H1 (cell line): ENCODE measurements around the gene KLF13. TPM values are rescaled to one million over a fixed set of nuclear protein-coding genes. Genes with fewer than 3 reads are reported as not detected.

ENCODE experiments used
- CTCF ChIA-PET: fragments of 300-600 bp; sonication (Branson Sonifier 250); formaldehyde crosslinking; loops from one replicate; lab custom pipeline; 2021; ENCODE audit not compliant: partially characterized antibody; lab: Charles Lee
- POLR2A ChIA-PET: fragments of 300-600 bp; sonication (Branson Sonifier 250); formaldehyde crosslinking; loops from one replicate; lab custom pipeline; 2021; ENCODE audit warnings: inconsistent platforms; ENCODE audit not compliant: partially characterized antibody; lab: Charles Lee
- DNase-seq, 2 experiments: peaks; one replicate each; pipeline versions ENCODE4 v3.0.0 to v3.0.0-alpha.2; 2010 to 2022; ENCODE audit warnings: low spot score in 2 of 2, low read depth in 1 of 2, mixed read lengths in 1 of 2
- FAIRE-seq: peaks from 2 replicates; lab custom pipeline; 2011; peaks lifted over from hg19 to GRCh38; lab: Jason Lieb, UNC
- H2AFZ ChIP-seq: 2 replicates; pipeline ENCODE4 v1.8.1; 2012; ENCODE audit warnings: low read length, inconsistent platforms
- H2AK5ac ChIP-seq: 2 replicates; pipeline ENCODE4 v1.6.1; 2013; ENCODE audit warnings: low read depth, low read length
- H2BK120ac ChIP-seq: replicated peaks from 2 replicates; pipeline ENCODE3; 2013; ENCODE audit warnings: low read depth, low read length, inconsistent platforms
- H2BK12ac ChIP-seq: 2 replicates; pipeline ENCODE4 v1.6.1; 2013; ENCODE audit warnings: low read depth, low read length
- H2BK15ac ChIP-seq: 2 replicates; pipeline ENCODE4 v1.6.1; 2013; ENCODE audit warnings: low read length
- H2BK20ac ChIP-seq: 2 replicates; pipeline ENCODE4 v1.6.1; 2013; ENCODE audit warnings: low read length
- H2BK5ac ChIP-seq: 2 replicates; pipeline ENCODE4 v1.6.1; 2013; ENCODE audit warnings: low read depth, low read length
- H3K14ac ChIP-seq: 2 replicates; pipeline ENCODE4 v1.6.1; 2013; ENCODE audit warnings: inconsistent platforms; ENCODE audit not compliant: insufficient read length
- H3K18ac ChIP-seq: 2 replicates; pipeline ENCODE4 v1.6.1; 2013; ENCODE audit warnings: low read length; ENCODE audit errors: extremely low read depth
- H3K23ac ChIP-seq: 2 replicates; pipeline ENCODE4 v1.6.1; 2013; ENCODE audit warnings: inconsistent platforms; ENCODE audit not compliant: insufficient read length
- H3K23me2 ChIP-seq: 2 replicates; pipeline ENCODE4 v1.6.1; 2013; ENCODE audit warnings: low read depth, low read length
- H3K27ac ChIP-seq: 2 replicates; pipeline ENCODE4 v1.6.1; 2011; ENCODE audit warnings: low read depth, low read length, inconsistent platforms
- H3K27me3 ChIP-seq, 4 experiments: replicated peaks in 1 of 4; 1 replicate in 1 of 4; 2 replicates in 3 of 4; pipeline versions ENCODE4 v1.6.1 to v1.8.1; 2011 to 2013; ENCODE audit warnings: low read length in 3 of 4, mild to moderate bottlenecking in 3 of 4, inconsistent platforms in 2 of 4, mixed read lengths in 2 of 4, moderate library complexity in 1 of 4; ENCODE audit not compliant: control insufficient read depth in 3 of 4, insufficient read depth in 3 of 4; ENCODE audit errors: extremely low read depth in 1 of 4
- H3K36me3 ChIP-seq, 4 experiments: 2 replicates each; pipeline versions ENCODE4 v1.6.1 to v1.8.1; 2011 to 2013; ENCODE audit warnings: mild to moderate bottlenecking in 4 of 4, low read length in 3 of 4, moderate library complexity in 2 of 4, control low read depth in 1 of 4, inconsistent platforms in 1 of 4; ENCODE audit not compliant: insufficient read depth in 4 of 4, control insufficient read depth in 2 of 4
- H3K4ac ChIP-seq: replicated peaks from 2 replicates; pipeline ENCODE3; 2013; ENCODE audit warnings: low read length, low read depth, mixed read lengths, inconsistent platforms; ENCODE audit not compliant: insufficient read length
- H3K4me1 ChIP-seq, 4 experiments: replicated peaks in 1 of 4; 1 replicate in 1 of 4; 2 replicates in 3 of 4; pipeline versions ENCODE4 v1.6.1 to v1.8.1; 2011 to 2013; ENCODE audit warnings: low read length in 3 of 4, inconsistent platforms in 2 of 4, mixed read lengths in 1 of 4; ENCODE audit not compliant: insufficient read depth in 4 of 4, control insufficient read depth in 3 of 4
- H3K4me2 ChIP-seq, 2 experiments: 2 replicates each; pipeline versions ENCODE4 v1.6.1 to v1.8.1; 2011 to 2013; ENCODE audit warnings: low read depth in 2 of 2, low read length in 2 of 2, control low read depth in 1 of 2, inconsistent platforms in 1 of 2, mild to moderate bottlenecking in 1 of 2; ENCODE audit not compliant: insufficient read depth in 1 of 2
- H3K4me3 ChIP-seq, 4 experiments: fragments of 200-600, 300-600 bp in 1 of 4; sonication (generic), shearing (Covaris generic), sonication (Bioruptor Twin) in 1 of 4; 2 replicates each; pipeline versions ENCODE4 v1.5.1 to v1.8.1; 2011 to 2016; ENCODE audit warnings: low read length in 4 of 4, low read depth in 3 of 4, control low read depth in 2 of 4, inconsistent platforms in 2 of 4, mild to moderate bottlenecking in 2 of 4, mixed read lengths in 1 of 4, moderate library complexity in 1 of 4; ENCODE audit not compliant: insufficient read depth in 2 of 4; ENCODE audit errors: extremely low read depth in 1 of 4
- H3K56ac ChIP-seq: replicated peaks from 2 replicates; pipeline ENCODE3; 2013; ENCODE audit warnings: low read depth, mild to moderate bottlenecking, mixed read lengths, low read length, inconsistent platforms; ENCODE audit not compliant: insufficient read length
- H3K79me1 ChIP-seq: 2 replicates; pipeline ENCODE4 v1.6.1; 2013; ENCODE audit warnings: low read depth, low read length, control low read depth
- H3K79me2 ChIP-seq, 2 experiments: 2 replicates each; pipeline versions ENCODE4 v1.6.1 to v1.8.1; 2012 to 2013; ENCODE audit warnings: low read length in 2 of 2, mild to moderate bottlenecking in 2 of 2, inconsistent platforms in 1 of 2; ENCODE audit not compliant: insufficient read depth in 2 of 2, control insufficient read depth in 1 of 2
- H3K9ac ChIP-seq, 4 experiments: replicated peaks in 1 of 4; 1 replicate in 1 of 4; 2 replicates in 3 of 4; pipeline versions ENCODE4 v1.6.1 to v1.8.1; 2011 to 2013; ENCODE audit warnings: low read depth in 3 of 4, low read length in 3 of 4, control low read depth in 2 of 4, mild to moderate bottlenecking in 2 of 4, moderate library complexity in 2 of 4, inconsistent platforms in 1 of 4; ENCODE audit errors: extremely low read depth in 1 of 4
- H3K9me3 ChIP-seq, 2 experiments: 2 replicates each; pipeline versions ENCODE4 v1.6.1 to v1.8.1; 2012 to 2013; ENCODE audit warnings: mild to moderate bottlenecking in 2 of 2, moderate library complexity in 2 of 2, control low read depth in 1 of 2, inconsistent platforms in 1 of 2, low read depth in 1 of 2, low read length in 1 of 2, mixed read lengths in 1 of 2; ENCODE audit not compliant: insufficient read depth in 2 of 2
- H4K20me1 ChIP-seq, 2 experiments: replicated peaks in 1 of 2; 2 replicates each; pipeline versions ENCODE3 to v1.8.1; 2011 to 2013; ENCODE audit warnings: inconsistent platforms in 2 of 2, low read length in 2 of 2, mild to moderate bottlenecking in 1 of 2; ENCODE audit not compliant: insufficient read depth in 2 of 2, control insufficient read depth in 1 of 2
- H4K5ac ChIP-seq: 2 replicates; pipeline ENCODE4 v1.6.1; 2013; ENCODE audit warnings: low read length, low read depth, mixed read lengths, inconsistent platforms; ENCODE audit not compliant: insufficient read length
- H4K8ac ChIP-seq: 2 replicates; pipeline ENCODE4 v1.8.0; 2013; ENCODE audit warnings: mild to moderate bottlenecking, moderate library complexity, low read length, inconsistent platforms; ENCODE audit not compliant: insufficient read depth; ENCODE audit errors: extremely low read depth
- H4K91ac ChIP-seq: replicated peaks from 2 replicates; pipeline ENCODE3; 2013; ENCODE audit warnings: low read length, mixed read lengths, inconsistent platforms; ENCODE audit not compliant: insufficient read length
- CEBPB ChIP-seq: IDR thresholded peaks from 2 replicates; pipeline ENCODE4 v1.6.1; 2012; ENCODE audit warnings: low read depth, low read length
- EP300 ChIP-seq, 2 experiments: IDR thresholded peaks; 1 replicate in 1 of 2; 2 replicates in 1 of 2; pipeline ENCODE4 v1.6.1; 2011 to 2012; ENCODE audit warnings: low read depth in 2 of 2, low read length in 2 of 2, mild to moderate bottlenecking in 2 of 2, borderline replicate concordance in 1 of 2, inconsistent platforms in 1 of 2, moderate library complexity in 1 of 2
- RAD21 ChIP-seq, 2 experiments: IDR thresholded peaks in 1 of 2; conservative IDR thresholded peaks in 1 of 2; 2 replicates each; pipeline ENCODE4 v1.6.1; 2011; ENCODE audit warnings: low read depth in 2 of 2, low read length in 2 of 2, improper control_type of control experiment in 1 of 2, inconsistent platforms in 1 of 2, mild to moderate bottlenecking in 1 of 2, moderate library complexity in 1 of 2
- TAF7 ChIP-seq: optimal IDR thresholded peaks from 2 replicates; pipeline ENCODE3; 2011; ENCODE audit warnings: low read depth, mild to moderate bottlenecking, inconsistent platforms, low read length, moderate library complexity, borderline replicate concordance
- WGBS, 2 experiments: shearing (Covaris generic) in 1 of 2; methylation state at CpG; one replicate each; pipeline versions ENCODE4 v1.1.6 to v1.1.7; 2013 to 2015; ENCODE audit warnings: low lambda C conversion rate in 2 of 2, mixed read lengths in 2 of 2, inconsistent platforms in 1 of 2, low coverage in 1 of 2, missing lambda C conversion rate in 1 of 2; ENCODE audit not compliant: insufficient replicate concordance in 2 of 2, insufficient coverage in 1 of 2, insufficient read length in 1 of 2; ENCODE audit errors: extremely low coverage in 1 of 2, missing lambda C conversion rate in 1 of 2; 5-methylcytosine and 5-hydroxymethylcytosine counted together
- polyA plus RNA-seq, 7 experiments: library from polyadenylated mRNA; depleted of rRNA in 3 of 7; stranded (reverse) in 5 of 7; unstranded in 2 of 7; fragments of >200 nt in 5 of 7; fragments of 200-250 nt in 2 of 7; gene quantifications; 1 replicate in 5 of 7; 2 replicates in 1 of 7; 4 replicates in 1 of 7; pipeline versions ENCODE4 v1.2.1 to v1.2.3, GENCODE V29; 2011 to 2013; ENCODE audit warnings: missing spikeins in 2 of 7, mixed read lengths in 2 of 7
- total RNA-seq: library from RNA; stranded (reverse); fragmentation: NEBNext Ultra II Directional; extraction: Animal tissue kit (Norgen Biotek cat#: 25700); gene quantifications from 2 replicates; pipeline ENCODE4 v1.2.1, GENCODE V29; 2021
- TF ChIP-seq, protein P1 (sequence below), 3 experiments: IDR thresholded peaks; 1 replicate in 2 of 3; 2 replicates in 1 of 3; pipeline versions ENCODE4 v1.5.1 to v1.6.1; 2011; ENCODE audit warnings: low read length in 3 of 3, mild to moderate bottlenecking in 3 of 3, inconsistent platforms in 2 of 3, low read depth in 1 of 3, moderate library complexity in 1 of 3; ENCODE audit not compliant: insufficient read depth in 1 of 3; ENCODE audit errors: control extremely low read depth in 1 of 3
- TF ChIP-seq, protein P2 (sequence below): IDR thresholded peaks from 2 replicates; pipeline ENCODE4 v1.6.1; 2011; ENCODE audit warnings: low read depth, mild to moderate bottlenecking, low read length; ENCODE audit not compliant: insufficient read depth
- TF ChIP-seq, protein P3 (sequence below): IDR thresholded peaks from 2 replicates; pipeline ENCODE4 v1.6.1; 2012; ENCODE audit warnings: inconsistent platforms

KLF13 gene
- total and polyA plus RNA-seq, 2 of the 8 experiments (the other 6 are each of a cell fraction or from before 2014, with no cell fraction given): 18.3 to 33.4 TPM

GRCh38 chr15:31365655-31366127 is 39.1 kb downstream of the KLF13 start:
- no peak overlapping the region; the same call in 1 of the 2 replicates for H2BK5ac ChIP-seq
- H2AFZ ChIP-seq: no peak overlapping the region; the same call in 1 of the 2 replicates
- H2BK12ac ChIP-seq: peak overlapping the region; percentile 68; the same call in 1 of the 2 replicates
- no peak overlapping the region for H3K27ac ChIP-seq
- H3K23ac ChIP-seq: no peak overlapping the region
- H3K79me1 ChIP-seq: peaks cover 19% of the 10 kb centered on the region
- no peak overlapping the region for H3K4ac ChIP-seq
- peak overlapping the region; percentile 83 for H3K18ac ChIP-seq
- H2BK120ac ChIP-seq: peak overlapping the region; percentile 48
- peak; percentile 44 to 78 for DNase-seq
- ChIA-PET CTCF (interaction anchor here (0.7 to 4.1 kb wide), 26 partner anchors 9 to 237 kb away, joined by 3 to 31 read pairs (median 4); no protein-coding TSS in a partner anchor), POLR2A (interaction anchor here (0.8 to 1.9 kb wide), 6 partner anchors 18 to 59 kb away, joined by 3 to 6 read pairs (median 4); partner anchors contain the start of gene KLF13)
- 16% methylated on average over 16 of the region's 22 CpGs; no CpG with 5 or more reads in 1 of the 2 experiments for WGBS, 2 experiments
- peak overlapping the region; percentile 71 for H4K91ac ChIP-seq
- TF ChIP-seq RAD21 (IDR thresholded peaks at IDR 0.05 in 1 of 2, conservative IDR thresholded peaks at IDR 0.05 in 1 of 2; ENCODE audit: low read depth in 2 of 2, low read length in 2 of 2): peak; percentile 13 to 50; a peak in 3 of 4 replicates
- TF ChIP-seq EP300 (IDR thresholded peaks at IDR 0.05; ENCODE audit: borderline replicate concordance in 1 of 2, low read depth in 2 of 2, low read length in 2 of 2): no peak
- TF ChIP-seq TAF7: no peak
- TF ChIP-seq, protein P1, sequence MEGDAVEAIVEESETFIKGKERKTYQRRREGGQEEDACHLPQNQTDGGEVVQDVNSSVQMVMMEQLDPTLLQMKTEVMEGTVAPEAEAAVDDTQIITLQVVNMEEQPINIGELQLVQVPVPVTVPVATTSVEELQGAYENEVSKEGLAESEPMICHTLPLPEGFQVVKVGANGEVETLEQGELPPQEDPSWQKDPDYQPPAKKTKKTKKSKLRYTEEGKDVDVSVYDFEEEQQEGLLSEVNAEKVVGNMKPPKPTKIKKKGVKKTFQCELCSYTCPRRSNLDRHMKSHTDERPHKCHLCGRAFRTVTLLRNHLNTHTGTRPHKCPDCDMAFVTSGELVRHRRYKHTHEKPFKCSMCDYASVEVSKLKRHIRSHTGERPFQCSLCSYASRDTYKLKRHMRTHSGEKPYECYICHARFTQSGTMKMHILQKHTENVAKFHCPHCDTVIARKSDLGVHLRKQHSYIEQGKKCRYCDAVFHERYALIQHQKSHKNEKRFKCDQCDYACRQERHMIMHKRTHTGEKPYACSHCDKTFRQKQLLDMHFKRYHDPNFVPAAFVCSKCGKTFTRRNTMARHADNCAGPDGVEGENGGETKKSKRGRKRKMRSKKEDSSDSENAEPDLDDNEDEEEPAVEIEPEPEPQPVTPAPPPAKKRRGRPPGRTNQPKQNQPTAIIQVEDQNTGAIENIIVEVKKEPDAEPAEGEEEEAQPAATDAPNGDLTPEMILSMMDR (IDR thresholded peaks at IDR 0.05; ENCODE audit: control extremely low read depth in 1 of 3, insufficient read depth in 1 of 3, low read depth in 1 of 3, low read length in 3 of 3): peak; percentile 37 to 48 (median 44)
- TF ChIP-seq, protein P2, sequence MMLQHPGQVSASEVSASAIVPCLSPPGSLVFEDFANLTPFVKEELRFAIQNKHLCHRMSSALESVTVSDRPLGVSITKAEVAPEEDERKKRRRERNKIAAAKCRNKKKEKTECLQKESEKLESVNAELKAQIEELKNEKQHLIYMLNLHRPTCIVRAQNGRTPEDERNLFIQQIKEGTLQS: peak; percentile 48; the same call in 1 of the 2 replicates
- peak; percentile 88 for TF ChIP-seq CEBPB
- TF ChIP-seq, protein P3, sequence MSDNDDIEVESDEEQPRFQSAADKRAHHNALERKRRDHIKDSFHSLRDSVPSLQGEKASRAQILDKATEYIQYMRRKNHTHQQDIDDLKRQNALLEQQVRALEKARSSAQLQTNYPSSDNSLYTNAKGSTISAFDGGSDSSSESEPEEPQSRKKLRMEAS: peak; percentile 66; the same call in 1 of the 2 replicates
- no peaks in the 10 kb centered on the region for H3K36me3 ChIP-seq
- no peak overlapping the region for H2AK5ac ChIP-seq
- H4K5ac ChIP-seq: peak overlapping the region; percentile 30
- peak overlapping the region in 1 of 4 experiments; percentile 32; a peak in 1 of 8 replicates for H3K4me3 ChIP-seq
- no peak overlapping the region for H3K56ac ChIP-seq
- no peak overlapping the region for H3K9ac ChIP-seq
- peak overlapping the region; percentile 33 to 52 for H3K4me2 ChIP-seq
- H3K14ac ChIP-seq: no peak overlapping the region
- peak overlapping the region; percentile 89 for H4K8ac ChIP-seq
- no peak overlapping the region for H2BK20ac ChIP-seq
- FAIRE-seq: peak; percentile 45
- H2BK15ac ChIP-seq: no peak overlapping the region
- no peaks in the 10 kb centered on the region for H3K27me3 ChIP-seq
- peaks cover 3 to 14% of the 10 kb centered on the region in 2 experiments for H4K20me1 ChIP-seq
- peaks cover 8 to 53% (median 45%) of the 10 kb centered on the region in 4 experiments for H3K4me1 ChIP-seq
- H3K9me3 ChIP-seq: no peaks in the 10 kb centered on the region
- H3K23me2 ChIP-seq: no peaks in the 10 kb centered on the region
- H3K79me2 ChIP-seq: peaks cover 0 to 54% of the 10 kb centered on the region in 2 experiments; a peak in 2 of 4 replicates
